DND-41 (cell line): Measurements from ENCODE around the gene FGD6.

ENCODE experiments used
- EZH2 ChIP-seq: IDR thresholded peaks from 3 replicates; pipeline ENCODE4 v1.6.1; 2012; ENCODE audit warnings: borderline replicate concordance, low read depth, mild to moderate bottlenecking, moderate library complexity, low read length, inconsistent platforms; ENCODE audit not compliant: severe bottlenecking
- TF ChIP-seq, protein P1 (sequence below): IDR thresholded peaks from 2 replicates; pipeline ENCODE4 v1.5.1; 2012; ENCODE audit warnings: borderline replicate concordance, low read length, moderate library complexity, mild to moderate bottlenecking; ENCODE audit not compliant: poor library complexity, severe bottlenecking; ENCODE audit errors: extremely low read depth

DNA sequence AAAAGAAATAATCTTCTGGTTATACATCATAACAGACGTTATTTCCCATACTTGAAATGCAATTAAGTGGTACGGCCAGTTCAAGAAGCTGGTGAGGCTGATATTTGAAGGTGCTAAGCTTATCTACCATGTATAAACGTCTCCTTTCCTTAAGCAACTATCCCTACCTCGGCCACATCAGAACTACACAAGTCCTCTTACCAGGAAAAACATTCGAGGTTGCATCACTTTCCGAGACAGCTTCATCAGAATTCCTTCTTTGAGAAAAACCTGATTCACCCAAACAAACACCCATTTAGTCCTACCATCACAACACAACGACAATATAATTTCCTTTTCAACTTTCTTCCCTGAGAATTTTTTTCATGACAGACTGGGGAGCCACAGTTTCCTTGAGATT, 109.9 kb downstream of the FGD6 start:
- TF ChIP-seq, protein P1, sequence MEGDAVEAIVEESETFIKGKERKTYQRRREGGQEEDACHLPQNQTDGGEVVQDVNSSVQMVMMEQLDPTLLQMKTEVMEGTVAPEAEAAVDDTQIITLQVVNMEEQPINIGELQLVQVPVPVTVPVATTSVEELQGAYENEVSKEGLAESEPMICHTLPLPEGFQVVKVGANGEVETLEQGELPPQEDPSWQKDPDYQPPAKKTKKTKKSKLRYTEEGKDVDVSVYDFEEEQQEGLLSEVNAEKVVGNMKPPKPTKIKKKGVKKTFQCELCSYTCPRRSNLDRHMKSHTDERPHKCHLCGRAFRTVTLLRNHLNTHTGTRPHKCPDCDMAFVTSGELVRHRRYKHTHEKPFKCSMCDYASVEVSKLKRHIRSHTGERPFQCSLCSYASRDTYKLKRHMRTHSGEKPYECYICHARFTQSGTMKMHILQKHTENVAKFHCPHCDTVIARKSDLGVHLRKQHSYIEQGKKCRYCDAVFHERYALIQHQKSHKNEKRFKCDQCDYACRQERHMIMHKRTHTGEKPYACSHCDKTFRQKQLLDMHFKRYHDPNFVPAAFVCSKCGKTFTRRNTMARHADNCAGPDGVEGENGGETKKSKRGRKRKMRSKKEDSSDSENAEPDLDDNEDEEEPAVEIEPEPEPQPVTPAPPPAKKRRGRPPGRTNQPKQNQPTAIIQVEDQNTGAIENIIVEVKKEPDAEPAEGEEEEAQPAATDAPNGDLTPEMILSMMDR, result no peak
- no peak for TF ChIP-seq EZH2
